Epithelial cell of esophagus (primary cell): ENCODE results near the gene PNLIP.
A peak's percentile ranks its signal among the peaks of the same experiment; 100 is the strongest.

ENCODE experiments used
- DNase-seq: peaks from one replicate; pipeline ENCODE4 v3.0.0; 2010; ENCODE audit warnings: low read depth
- H3K4me3 ChIP-seq: 2 replicates; pipeline ENCODE4 v1.5.1; 2011; ENCODE audit warnings: mild to moderate bottlenecking, low read length, control low read depth
- TF ChIP-seq, protein P1 (sequence below): IDR thresholded peaks from 2 replicates; pipeline ENCODE4 v1.5.1; 2011; ENCODE audit warnings: low read depth, mild to moderate bottlenecking, low read length, control low read depth, inconsistent platforms; ENCODE audit not compliant: insufficient read depth; ENCODE audit errors: missing control alignments

Gene PNLIP

DNA sequence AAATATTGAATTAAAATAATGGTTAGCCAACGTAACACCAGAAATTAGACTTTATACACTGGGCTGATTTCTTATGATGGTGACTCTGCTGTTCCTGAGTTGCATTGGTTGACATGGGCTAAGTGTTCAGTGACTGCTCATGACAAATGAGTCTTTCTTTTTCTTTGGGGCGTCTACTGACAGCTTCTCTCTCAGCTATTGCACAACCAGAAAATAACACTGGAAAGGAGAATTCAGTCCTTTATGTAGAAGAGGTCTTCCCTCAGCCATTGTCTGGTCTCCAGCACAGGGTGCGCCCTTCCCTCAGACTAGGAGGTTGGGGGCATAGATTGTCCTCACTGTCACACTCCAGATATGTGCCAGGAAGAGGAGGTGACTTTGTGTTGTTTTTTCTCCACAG lies 21.6 kb downstream of the PNLIP start:
- DNase-seq, result peak; percentile 5
- TF ChIP-seq, protein P1, sequence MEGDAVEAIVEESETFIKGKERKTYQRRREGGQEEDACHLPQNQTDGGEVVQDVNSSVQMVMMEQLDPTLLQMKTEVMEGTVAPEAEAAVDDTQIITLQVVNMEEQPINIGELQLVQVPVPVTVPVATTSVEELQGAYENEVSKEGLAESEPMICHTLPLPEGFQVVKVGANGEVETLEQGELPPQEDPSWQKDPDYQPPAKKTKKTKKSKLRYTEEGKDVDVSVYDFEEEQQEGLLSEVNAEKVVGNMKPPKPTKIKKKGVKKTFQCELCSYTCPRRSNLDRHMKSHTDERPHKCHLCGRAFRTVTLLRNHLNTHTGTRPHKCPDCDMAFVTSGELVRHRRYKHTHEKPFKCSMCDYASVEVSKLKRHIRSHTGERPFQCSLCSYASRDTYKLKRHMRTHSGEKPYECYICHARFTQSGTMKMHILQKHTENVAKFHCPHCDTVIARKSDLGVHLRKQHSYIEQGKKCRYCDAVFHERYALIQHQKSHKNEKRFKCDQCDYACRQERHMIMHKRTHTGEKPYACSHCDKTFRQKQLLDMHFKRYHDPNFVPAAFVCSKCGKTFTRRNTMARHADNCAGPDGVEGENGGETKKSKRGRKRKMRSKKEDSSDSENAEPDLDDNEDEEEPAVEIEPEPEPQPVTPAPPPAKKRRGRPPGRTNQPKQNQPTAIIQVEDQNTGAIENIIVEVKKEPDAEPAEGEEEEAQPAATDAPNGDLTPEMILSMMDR, result no peak

DNA sequence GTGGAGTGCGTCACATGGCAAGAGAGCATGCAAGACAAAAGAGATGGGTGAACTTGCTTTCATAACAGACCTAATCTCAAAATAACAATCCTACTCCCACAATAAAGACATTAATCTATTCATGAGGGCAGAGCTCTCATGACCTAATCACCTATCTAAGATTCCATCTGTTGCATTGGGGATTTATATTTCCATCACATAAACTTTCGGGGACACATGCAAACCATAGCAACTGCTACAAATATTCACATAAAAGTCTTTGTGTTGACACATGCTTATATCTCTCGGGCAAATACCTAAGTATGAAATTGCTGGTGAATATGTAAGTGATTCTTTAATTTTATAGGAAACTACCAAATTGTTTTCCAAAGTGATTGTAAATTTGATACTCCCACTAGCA lies 29.1 kb downstream of the PNLIP start:
- H3K4me3 ChIP-seq, result no peak overlapping the region
- no peak for DNase-seq
- TF ChIP-seq, protein P1, result no peak

More for the DNA sequence above, 21.6 kb downstream of the PNLIP start:
- no peak overlapping the region for H3K4me3 ChIP-seq

DNA sequence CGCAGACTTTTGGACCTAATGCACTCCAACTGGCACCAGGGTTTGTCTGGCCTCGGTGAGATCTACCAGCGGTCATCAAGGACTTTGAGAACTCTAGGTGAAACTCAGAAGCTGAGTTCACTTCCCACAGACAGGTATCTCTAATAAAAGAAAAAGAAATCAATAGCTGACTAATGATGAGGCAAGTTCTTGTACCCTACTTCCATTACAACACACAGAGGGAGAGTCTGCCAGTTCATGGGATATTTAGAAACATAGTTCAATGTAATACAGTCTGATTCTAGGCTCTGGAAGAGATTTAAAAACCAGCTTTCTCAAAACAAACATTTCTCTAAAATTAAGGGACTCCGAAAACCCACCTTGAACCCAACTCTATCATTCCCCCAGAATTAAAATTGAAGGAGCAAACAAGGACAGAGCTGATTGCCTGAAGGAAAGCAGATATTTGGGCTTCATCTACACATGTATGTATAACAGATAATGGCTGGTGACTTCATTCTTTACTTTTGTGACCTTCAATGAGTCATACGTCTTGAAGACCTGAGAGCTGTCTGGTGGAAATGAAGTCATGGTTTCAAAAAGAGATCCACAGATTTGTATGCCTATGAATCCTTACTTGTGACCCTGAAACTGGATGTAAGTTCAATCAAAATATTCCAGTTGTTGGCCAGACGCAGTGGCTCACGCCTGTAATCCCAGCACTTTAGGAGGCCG lies 42.3 kb downstream of the PNLIP start:
- TF ChIP-seq, protein P1, result no peak
- peak; percentile 19 for DNase-seq
- H3K4me3 ChIP-seq, result no peak overlapping the region

DNA sequence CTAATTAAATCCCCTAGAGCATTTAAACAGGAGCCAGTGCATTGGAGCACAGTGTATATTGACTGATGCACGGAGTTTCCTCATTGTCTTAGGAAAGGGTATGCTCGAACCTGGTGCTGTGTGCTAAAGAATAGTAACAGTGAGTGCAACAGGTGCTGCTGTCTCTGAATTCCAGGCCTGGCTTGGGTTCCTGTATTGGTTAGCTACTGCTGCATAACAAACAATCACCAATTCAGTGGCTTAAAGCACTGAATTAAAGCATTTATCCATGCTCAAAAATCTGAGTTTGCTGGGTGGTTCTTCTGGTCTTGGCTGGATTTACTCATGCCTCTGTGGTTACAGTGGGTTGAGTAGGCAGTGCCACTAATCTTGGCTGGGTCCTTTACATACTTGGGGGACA lies 43.3 kb downstream of the PNLIP start:
- no peak overlapping the region for H3K4me3 ChIP-seq
- no peak for DNase-seq
- TF ChIP-seq, protein P1, result no peak

DNA sequence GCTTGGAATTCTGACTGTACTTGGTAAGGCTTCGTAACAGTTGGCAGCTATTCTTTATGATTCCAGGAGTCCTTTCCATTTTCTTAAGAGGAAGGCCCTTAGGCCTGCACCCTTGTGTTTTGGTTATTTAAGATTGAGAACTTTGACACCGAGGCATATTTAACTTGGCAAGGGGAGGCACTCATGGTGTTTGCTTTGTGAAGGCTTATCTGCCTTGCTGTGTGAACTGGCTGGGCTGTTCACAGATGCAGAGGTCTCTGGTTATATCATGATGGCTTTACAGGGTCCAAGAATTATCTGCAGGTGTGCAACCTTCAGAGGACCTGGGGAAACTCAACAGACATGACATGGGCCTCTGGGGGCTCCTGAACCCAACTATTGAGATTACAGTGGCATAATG lies 44.2 kb downstream of the PNLIP start:
- H3K4me3 ChIP-seq, result no peak overlapping the region
- TF ChIP-seq, protein P1, result no peak
- no peak for DNase-seq

DNA sequence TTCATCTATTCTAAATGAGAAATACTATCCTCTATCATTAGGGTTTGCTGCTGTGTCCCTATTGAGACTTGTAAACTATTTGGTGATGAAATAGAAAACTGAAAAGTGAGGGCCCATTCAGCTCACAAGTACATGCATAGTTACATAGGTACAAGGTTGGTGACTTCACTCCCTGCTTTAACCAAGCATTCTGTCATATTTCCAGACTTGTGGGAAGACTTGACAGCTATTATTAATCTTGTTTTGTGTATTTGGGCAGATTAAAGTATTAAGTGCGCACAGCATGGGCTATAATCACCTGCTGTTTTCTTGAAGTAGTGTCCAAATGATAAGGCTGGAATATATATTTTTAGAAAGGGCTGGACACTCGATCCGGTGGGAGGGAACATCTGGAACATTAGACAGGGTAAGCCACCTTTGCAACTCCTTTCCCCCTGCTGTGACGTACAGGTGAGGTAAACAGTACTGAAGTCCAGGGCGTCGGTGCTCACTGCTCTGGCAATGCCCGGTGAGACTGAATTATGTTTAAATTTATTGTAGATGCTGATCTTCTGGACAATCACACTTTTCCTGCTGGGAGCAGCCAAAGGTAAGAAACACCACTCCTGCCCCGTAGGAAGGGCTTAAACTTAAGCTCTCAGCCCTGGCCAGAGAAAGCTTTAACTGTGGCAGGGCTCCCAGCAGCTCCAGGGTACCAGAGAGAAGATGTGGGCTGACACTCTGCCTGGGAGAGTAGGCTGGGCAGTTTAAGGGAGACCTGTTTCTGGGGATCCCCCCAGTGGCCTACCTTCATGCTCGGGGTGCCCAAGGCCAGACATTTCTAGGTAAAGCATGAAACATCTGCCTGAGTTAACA lies 45.1 kb downstream of the PNLIP start, which contains the start of gene PNLIPRP1:
PNLIPRP1 (plus strand) TSS at position 370 of the 855 bp plus-strand sequence; CDS start at position 541, 171 bp downstream.
- TF ChIP-seq, protein P1, result no peak
- no peak within 1 kb of the TSS for H3K4me3 ChIP-seq
- no peak for DNase-seq
